Adipocyte (in vitro differentiated cells): Measurements from ENCODE around the gene EID3.
"Not testable (repeated sequence)": the region's sequence is repeated elsewhere in the genome, so short reads cannot be mapped to it uniquely, and the experiment has no call there.

Experiments
- DNase-seq: peaks from one replicate; pipeline ENCODE4 v3.0.0-alpha.2; 2015; ENCODE audit warnings: low read depth
- H3K27me3 ChIP-seq: replicated peaks from 2 replicates; pipeline ENCODE4 v1.7.0; 2013; ENCODE audit warnings: mild to moderate bottlenecking, low read length, moderate library complexity; ENCODE audit not compliant: control insufficient read depth, insufficient read depth
- H3K36me3 ChIP-seq: 2 replicates; pipeline ENCODE4 v1.7.0; 2013; ENCODE audit warnings: low read length, mild to moderate bottlenecking, moderate library complexity; ENCODE audit not compliant: control insufficient read depth, insufficient read depth, severe bottlenecking
- H3K4me1 ChIP-seq: 2 replicates; pipeline ENCODE4 v1.7.0; 2013; ENCODE audit warnings: mild to moderate bottlenecking, low read length, moderate library complexity; ENCODE audit not compliant: control insufficient read depth, insufficient read depth
- H3K4me3 ChIP-seq: 2 replicates; pipeline ENCODE4 v1.7.0; 2013; ENCODE audit warnings: mild to moderate bottlenecking, low read length, moderate library complexity
- H3K9ac ChIP-seq: 2 replicates; pipeline ENCODE4 v1.7.0; 2013; ENCODE audit warnings: mild to moderate bottlenecking, low read length, moderate library complexity
- H3K9me3 ChIP-seq: 2 replicates; pipeline ENCODE4 v1.7.0; 2013; ENCODE audit warnings: mild to moderate bottlenecking, low read length, moderate library complexity; ENCODE audit not compliant: control insufficient read depth

EID3 gene

DNA sequence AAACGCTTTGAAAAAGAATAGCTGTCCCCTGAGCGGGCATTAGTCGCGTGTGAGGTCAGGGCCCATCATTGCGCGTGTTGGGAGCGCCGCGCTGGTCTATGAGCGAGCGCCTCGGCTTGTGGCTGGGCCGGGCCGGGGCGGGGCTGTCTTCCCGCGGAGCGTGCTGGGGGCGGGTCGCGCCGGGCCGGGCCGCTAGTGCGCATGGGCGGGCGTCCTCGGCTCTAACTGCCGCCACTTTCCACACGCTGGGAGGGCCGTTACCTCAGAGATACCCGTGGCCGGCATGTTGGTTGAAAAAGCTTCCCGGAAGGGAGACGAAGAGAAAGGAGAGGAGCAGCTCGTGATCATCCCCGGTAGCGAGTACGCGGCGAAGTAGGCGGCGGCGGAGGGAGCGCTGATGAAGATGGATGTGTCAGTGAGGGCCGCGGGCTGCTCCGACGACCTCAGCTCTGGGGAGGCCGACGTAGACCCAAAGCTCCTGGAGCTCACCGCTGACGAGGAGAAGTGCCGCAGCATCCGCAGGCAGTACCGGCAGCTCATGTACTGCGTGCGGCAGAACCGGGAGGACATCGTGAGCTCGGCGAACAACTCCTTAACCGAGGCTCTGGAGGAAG, at the start of gene EID3:
TSS of gene EID3 (plus strand) at position 202 of the 614 bp plus-strand sequence. CDS start at position 398, 196 bp downstream.
- H3K9me3 ChIP-seq: no peaks in the 10 kb centered on the region
- H3K27me3 ChIP-seq: no peaks in the 10 kb centered on the region
- H3K4me3 ChIP-seq: peak within 1 kb of the TSS; percentile 82
- H3K36me3 ChIP-seq: peaks cover 79% of the 10 kb centered on the region
- peaks cover 76% of the 10 kb centered on the region for H3K4me1 ChIP-seq
- peak within 1 kb of the TSS; percentile 87 for H3K9ac ChIP-seq
- peak; percentile 85 for DNase-seq

DNA sequence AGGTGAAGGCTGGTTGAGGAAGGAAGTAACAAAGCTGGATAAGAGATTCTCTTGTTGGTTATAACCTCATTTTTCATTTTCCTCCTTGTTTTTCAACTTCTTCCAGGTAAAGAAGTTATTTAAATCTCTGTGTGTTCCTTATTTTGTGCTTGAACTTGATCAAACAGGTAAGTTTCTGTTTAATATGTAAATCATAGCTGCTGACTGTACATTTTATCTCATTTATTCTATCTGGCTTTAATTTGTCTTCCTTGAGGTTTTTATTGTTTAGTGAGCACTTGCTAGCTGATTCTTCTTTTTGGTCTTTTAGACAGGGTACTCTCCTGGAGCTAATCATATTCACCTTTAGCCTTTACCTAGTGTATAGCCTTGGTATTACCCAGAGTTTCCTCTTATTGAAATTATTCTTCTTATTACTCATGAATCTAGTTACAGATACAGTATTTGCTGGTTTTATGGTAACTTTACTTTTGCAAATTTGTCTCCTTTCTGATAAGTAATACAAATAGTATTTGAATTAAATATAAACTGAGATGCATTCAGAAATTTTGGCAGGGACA, 45.5 kb upstream of the EID3 start:
- Histone ChIP-seq H3K9me3 (no peaks in the 10 kb centered on the region), H3K36me3 (no peaks in the 10 kb centered on the region), H3K4me3 (no peak overlapping the region), H3K9ac (no peak overlapping the region), H3K4me1 (peaks cover 7% of the 10 kb centered on the region), H3K27me3 (no peaks in the 10 kb centered on the region)
- DNase-seq: no peak

DNA sequence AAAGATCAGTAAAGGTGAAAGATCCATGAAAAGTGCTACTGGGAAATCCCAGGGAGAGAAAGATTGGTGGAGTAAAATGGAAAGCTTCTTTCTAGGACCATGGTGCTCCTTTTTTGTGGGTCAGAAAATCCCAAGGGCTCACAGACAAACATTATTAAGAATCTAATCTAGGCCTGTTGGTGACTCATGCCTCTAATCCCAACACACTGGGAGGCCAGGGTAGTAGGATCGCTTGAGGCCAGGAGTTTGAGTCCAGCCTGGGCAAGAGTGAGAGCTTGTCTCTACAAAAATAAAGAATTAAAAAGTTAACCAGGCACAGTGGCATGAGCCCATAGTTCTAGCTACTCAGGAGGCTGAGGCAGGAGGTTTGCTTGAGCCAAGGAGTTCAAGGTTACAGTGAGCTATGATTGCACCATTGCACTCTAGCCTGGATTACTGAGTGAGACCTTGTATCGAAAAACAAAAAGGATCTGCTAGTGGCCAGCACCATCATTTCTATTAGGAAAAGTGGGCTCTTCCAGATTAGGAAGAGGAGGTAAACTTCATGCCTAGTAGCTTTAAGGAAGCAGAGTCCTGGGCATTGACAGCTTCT, 45.0 kb upstream of the EID3 start:
- no peak for DNase-seq
- Histone ChIP-seq H3K36me3 (no peaks in the 10 kb centered on the region), H3K9ac (no peak overlapping the region), H3K4me1 (peaks cover 13% of the 10 kb centered on the region), H3K27me3 (no peaks in the 10 kb centered on the region), H3K4me3 (no peak overlapping the region), H3K9me3 (no peaks in the 10 kb centered on the region)

DNA sequence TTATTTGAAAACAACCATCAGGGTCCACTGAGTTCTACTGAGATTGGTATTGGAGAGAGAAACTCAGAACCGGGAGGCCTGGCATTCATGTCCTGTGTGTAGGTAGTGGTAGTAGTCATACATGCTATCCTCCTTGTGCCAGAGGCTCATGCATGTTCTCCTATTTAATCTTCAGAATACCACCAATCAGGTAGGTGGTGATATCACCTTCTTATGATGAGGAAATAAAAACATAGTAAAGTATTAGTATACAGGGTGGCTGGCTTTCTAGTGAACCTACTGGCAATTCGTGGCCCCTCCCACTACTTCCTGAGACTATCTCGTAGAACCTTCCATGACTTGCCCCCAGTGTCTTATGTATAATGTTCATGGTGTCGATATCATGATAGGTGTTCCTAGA, 40.5 kb upstream of the EID3 start:
- DNase-seq: no peak
- Histone ChIP-seq H3K4me1 (peaks cover 21% of the 10 kb centered on the region), H3K4me3 (no peak overlapping the region), H3K9ac (no peak overlapping the region), H3K9me3 (no peaks in the 10 kb centered on the region), H3K27me3 (no peaks in the 10 kb centered on the region), H3K36me3 (no peaks in the 10 kb centered on the region)

DNA sequence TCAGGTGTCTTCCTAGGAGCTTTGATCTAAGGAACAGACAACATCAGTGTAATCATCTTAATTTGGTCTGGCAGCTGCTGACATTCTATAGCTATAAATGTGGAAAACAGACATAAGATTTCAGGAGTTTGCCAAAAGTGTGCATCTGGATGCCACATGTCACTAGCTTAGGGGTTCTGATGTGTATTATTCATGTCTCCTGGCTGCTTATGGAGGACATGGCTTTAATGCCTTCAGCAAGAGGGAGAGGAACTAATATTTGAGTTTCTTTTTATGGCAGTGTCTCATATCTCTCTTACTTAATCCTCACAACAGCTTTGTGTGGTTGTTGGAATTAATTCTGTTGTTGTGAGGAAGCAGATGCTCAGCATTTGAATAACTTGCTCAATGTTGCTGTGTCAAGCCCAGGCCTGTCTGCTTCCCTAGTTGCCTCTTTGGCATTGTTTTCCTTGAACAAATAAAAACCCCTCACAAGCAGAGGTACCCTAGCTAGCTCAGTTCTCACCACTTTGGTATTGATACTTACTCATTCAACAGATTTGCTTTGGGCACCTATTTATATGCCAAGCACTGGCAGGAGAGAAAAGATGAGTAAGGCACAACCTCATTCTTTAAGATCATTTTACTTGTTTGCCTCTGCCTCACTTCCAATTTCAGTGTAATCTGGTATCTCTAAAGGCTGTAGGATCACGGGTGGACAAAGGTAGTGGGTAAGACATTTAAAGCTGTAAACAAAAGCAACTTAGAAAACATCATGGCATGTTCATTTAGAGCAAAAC, 39.8 kb upstream of the EID3 start:
- H3K9ac ChIP-seq: peak overlapping the region; percentile 39
- no peaks in the 10 kb centered on the region for H3K36me3 ChIP-seq
- H3K9me3 ChIP-seq: no peaks in the 10 kb centered on the region
- H3K27me3 ChIP-seq: no peaks in the 10 kb centered on the region
- DNase-seq: peak; percentile 55
- H3K4me3 ChIP-seq: no peak overlapping the region
- H3K4me1 ChIP-seq: peaks cover 16% of the 10 kb centered on the region

DNA sequence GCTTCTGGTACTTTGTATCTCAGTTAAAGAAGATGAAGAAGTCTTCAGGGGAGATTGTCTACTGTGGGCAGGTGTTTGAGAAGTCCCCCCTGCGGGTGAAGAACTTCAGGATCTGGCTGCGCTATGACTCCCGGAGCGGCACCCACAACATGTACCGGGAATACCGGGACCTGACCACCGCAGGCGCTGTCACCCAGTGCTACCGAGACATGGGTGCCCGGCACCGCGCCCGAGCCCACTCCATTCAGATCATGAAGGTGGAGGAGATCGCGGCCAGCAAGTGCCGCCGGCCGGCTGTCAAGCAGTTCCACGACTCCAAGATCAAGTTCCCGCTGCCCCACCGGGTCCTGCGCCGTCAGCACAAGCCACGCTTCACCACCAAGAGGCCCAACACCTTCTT, 38.1 kb upstream of the EID3 start:
- not testable (repeated sequence) for DNase-seq, H3K36me3 ChIP-seq, H3K9me3 ChIP-seq, H3K27me3 ChIP-seq, H3K4me3 ChIP-seq, H3K9ac ChIP-seq
- peaks cover 14% of the 10 kb centered on the region for H3K4me1 ChIP-seq

DNA sequence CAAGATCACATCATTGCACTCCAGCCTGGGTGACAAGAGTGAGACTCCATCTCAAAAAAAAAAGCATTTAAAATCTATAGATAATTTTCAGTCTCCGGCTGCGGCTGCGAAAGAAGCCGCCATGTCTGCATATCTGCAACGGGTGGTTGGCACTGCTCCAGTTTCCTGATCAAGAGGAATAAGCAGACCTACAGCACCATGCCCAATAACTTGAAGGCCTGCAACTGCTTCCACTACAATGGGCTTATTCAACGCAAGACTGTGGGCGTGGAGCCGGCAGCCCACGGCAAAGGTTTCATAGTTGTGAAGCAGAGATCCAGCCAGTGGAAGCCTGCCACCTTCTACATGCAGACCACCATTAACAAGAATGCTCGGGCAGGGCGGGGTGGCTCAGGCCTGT, 30.6 kb upstream of the EID3 start:
- H3K4me1 ChIP-seq: peaks cover 7% of the 10 kb centered on the region
- no peak for DNase-seq
- no peak overlapping the region for H3K9ac ChIP-seq
- H3K36me3 ChIP-seq: peaks cover 4% of the 10 kb centered on the region
- no peaks in the 10 kb centered on the region for H3K9me3 ChIP-seq
- no peak overlapping the region for H3K4me3 ChIP-seq
- no peaks in the 10 kb centered on the region for H3K27me3 ChIP-seq

DNA sequence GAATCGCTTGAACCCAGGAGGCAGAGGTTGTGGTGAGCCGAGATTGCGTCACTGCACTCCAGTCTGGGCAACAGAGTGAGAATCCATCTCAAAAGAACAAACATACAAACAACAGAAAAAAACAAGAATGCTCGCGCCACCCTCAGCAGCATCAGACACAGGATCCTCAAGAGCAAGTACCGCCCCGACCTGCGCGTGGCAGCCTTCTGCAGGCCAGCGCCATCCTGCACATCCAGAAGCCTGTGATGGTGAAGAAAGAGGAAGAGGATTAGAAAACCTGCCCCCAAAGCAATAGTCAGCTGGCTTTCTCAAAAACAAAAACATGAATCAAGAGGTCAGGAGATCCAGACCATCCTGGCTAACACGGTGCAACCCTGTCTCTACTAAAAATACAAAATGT, 30.0 kb upstream of the EID3 start:
- H3K27me3 ChIP-seq: no peaks in the 10 kb centered on the region
- H3K36me3 ChIP-seq: peaks cover 4% of the 10 kb centered on the region
- H3K4me3 ChIP-seq: no peak overlapping the region
- no peaks in the 10 kb centered on the region for H3K9me3 ChIP-seq
- H3K9ac ChIP-seq: no peak overlapping the region
- DNase-seq: no peak
- peaks cover 7% of the 10 kb centered on the region for H3K4me1 ChIP-seq

DNA sequence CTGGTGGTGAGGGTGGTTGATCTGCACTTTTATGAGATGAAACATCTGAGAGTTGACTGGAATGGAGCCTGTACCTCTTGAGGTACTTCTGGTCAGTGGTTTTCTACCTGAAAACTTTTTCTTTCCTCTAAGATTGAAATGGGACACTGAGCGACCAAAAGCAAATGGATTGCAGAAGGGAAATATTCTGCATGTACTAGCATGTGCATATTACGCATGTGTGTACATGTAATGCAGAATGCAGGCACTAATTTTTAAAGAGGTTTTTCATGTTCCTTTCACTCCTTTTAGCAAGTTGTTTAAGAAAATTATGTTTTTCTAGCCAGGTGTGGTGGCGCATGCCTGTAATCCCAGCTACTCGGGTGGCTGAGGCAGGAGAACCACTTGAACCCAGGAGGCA, 28.7 kb upstream of the EID3 start:
- Histone ChIP-seq H3K27me3 (no peaks in the 10 kb centered on the region), H3K9ac (no peak overlapping the region), H3K4me3 (no peak overlapping the region), H3K9me3 (no peaks in the 10 kb centered on the region), H3K36me3 (peaks cover 4% of the 10 kb centered on the region), H3K4me1 (peaks cover 15% of the 10 kb centered on the region)
- DNase-seq: no peak

DNA sequence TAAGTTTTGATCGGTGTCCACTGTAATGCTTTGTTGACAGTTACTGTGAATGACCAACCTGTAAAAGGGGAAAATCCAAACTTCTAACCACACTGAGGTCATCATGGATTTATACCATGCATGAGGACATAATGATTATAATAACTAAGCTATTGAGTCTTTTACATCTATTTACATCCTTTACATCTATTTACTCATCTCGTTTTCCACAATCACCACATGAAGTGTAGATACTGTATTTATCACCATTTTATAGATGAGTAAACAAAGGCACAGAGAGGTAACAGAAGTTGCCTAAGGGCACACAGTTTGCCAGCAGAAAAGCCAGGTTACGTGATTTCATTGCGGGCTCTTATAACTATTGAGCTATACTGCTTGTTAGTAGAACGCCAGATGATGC, 27.9 kb upstream of the EID3 start:
- Histone ChIP-seq H3K4me1 (peaks cover 22% of the 10 kb centered on the region), H3K36me3 (peaks cover 4% of the 10 kb centered on the region), H3K4me3 (no peak overlapping the region), H3K9ac (no peak overlapping the region), H3K27me3 (no peaks in the 10 kb centered on the region), H3K9me3 (no peaks in the 10 kb centered on the region)
- DNase-seq: no peak
